Measurements from ENCODE around the gene MYCBPAP. TPM values are rescaled to one million over a fixed set of nuclear protein-coding genes. Genes with fewer than 3 reads are reported as not detected.
A peak's percentile ranks its signal among the peaks of the same experiment; 100 is the strongest.

MYCBPAP gene
- total RNA-seq, 1 experiment from 2014 or later: 0.19 TPM

- POLR2A ChIA-PET: interaction anchor here (0.6 to 1.8 kb wide), 2 partner anchors 8 to 243 kb away, joined by 4 read pairs; no protein-coding TSS in a partner anchor
- no peaks in the 10 kb centered on the region for H3K9me3 Mint-ChIP-seq (ENCODE audit: unreplicated experiment)
- H3K27ac Mint-ChIP-seq (ENCODE audit: low read depth, unreplicated experiment): no peak overlapping the region
- no peak for DNase-seq (ENCODE audit: unreplicated experiment)
- BruUV-seq (replicated peaks): no TSS peak
- H3K27me3 Mint-ChIP-seq (ENCODE audit: insufficient read depth, unreplicated experiment): no peaks in the 10 kb centered on the region
- no peak for TF ChIP-seq CTCF (IDR thresholded peaks at IDR 0.05; ENCODE audit: unreplicated experiment)
- no peak overlapping the region for H3K4me3 Mint-ChIP-seq (ENCODE audit: unreplicated experiment)
- no peaks in the 10 kb centered on the region for H3K36me3 Mint-ChIP-seq (ENCODE audit: insufficient read depth, unreplicated experiment)
- CTCF ChIA-PET: interaction anchor here (0.6 to 1.2 kb wide), 4 partner anchors 7 to 163 kb away, joined by 3 read pairs; partner anchors contain the start of gene RSAD1
- intact Hi-C loops (cut with micrococcal nuclease): no loop called here
- H3K4me1 Mint-ChIP-seq (ENCODE audit: insufficient read depth, unreplicated experiment): peaks cover 25% of the 10 kb centered on the region
Observed at GRCh38 chr17:50531428-50532025, 23.3 kb downstream of the MYCBPAP start.

- Mint-ChIP-seq H3K9me3 (ENCODE audit: unreplicated experiment) (no peaks in the 10 kb centered on the region), H3K27me3 (ENCODE audit: insufficient read depth, unreplicated experiment) (no peaks in the 10 kb centered on the region), H3K4me1 (ENCODE audit: insufficient read depth, unreplicated experiment) (peaks cover 25% of the 10 kb centered on the region), H3K36me3 (ENCODE audit: insufficient read depth, unreplicated experiment) (no peaks in the 10 kb centered on the region), H3K4me3 (ENCODE audit: unreplicated experiment) (peak within 1 kb of the TSS; percentile 67), H3K27ac (ENCODE audit: low read depth, unreplicated experiment) (no peak within 1 kb of the TSS)
- POLR2A ChIA-PET: interaction anchor here (1.6 to 1.8 kb wide), 2 partner anchors 9 to 45 kb away, joined by 4 to 6 read pairs; no protein-coding TSS in a partner anchor
- no TSS peak for BruUV-seq (replicated peaks)
- CTCF ChIA-PET: interaction anchor here (0.6 to 1.3 kb wide), 5 partner anchors 10 to 360 kb away, joined by 3 to 4 read pairs (median 3); no protein-coding TSS in a partner anchor
- intact Hi-C loops (cut with micrococcal nuclease): no loop called here
- TF ChIP-seq CTCF (IDR thresholded peaks at IDR 0.05; ENCODE audit: unreplicated experiment): no peak
- DNase-seq (ENCODE audit: unreplicated experiment): no peak
Observed at GRCh38 chr17:50532452-50533024, 24.3 kb downstream of the MYCBPAP start, which contains the start of gene EPN3. Gene EPN3 (plus strand): TSS chr17:50532735. CDS start chr17:50536557, 3,822 bp downstream.

GRCh38 chr17:50533185-50533584 lies 24.9 kb downstream of the MYCBPAP start:
- ChIA-PET CTCF (interaction anchor here (0.6 to 1.3 kb wide), 5 partner anchors 8 to 45 kb away, joined by 3 to 4 read pairs (median 3); no protein-coding TSS in a partner anchor), POLR2A (interaction anchor here (0.7 to 1.7 kb wide), 6 partner anchors 9 to 136 kb away, joined by 3 to 9 read pairs (median 4); partner anchors contain the start of gene LRRC59)
- DNase-seq (ENCODE audit: unreplicated experiment): no peak
- H3K27ac Mint-ChIP-seq (ENCODE audit: low read depth, unreplicated experiment): no peak overlapping the region
- no TSS peak for BruUV-seq (replicated peaks)
- H3K4me3 Mint-ChIP-seq (ENCODE audit: unreplicated experiment): peak overlapping the region; percentile 67
- H3K9me3 Mint-ChIP-seq (ENCODE audit: unreplicated experiment): no peaks in the 10 kb centered on the region
- TF ChIP-seq CTCF (IDR thresholded peaks at IDR 0.05; ENCODE audit: unreplicated experiment): no peak
- no peaks in the 10 kb centered on the region for H3K27me3 Mint-ChIP-seq (ENCODE audit: insufficient read depth, unreplicated experiment)
- H3K4me1 Mint-ChIP-seq (ENCODE audit: insufficient read depth, unreplicated experiment): peaks cover 25% of the 10 kb centered on the region
- H3K36me3 Mint-ChIP-seq (ENCODE audit: insufficient read depth, unreplicated experiment): no peaks in the 10 kb centered on the region
- intact Hi-C loops (cut with micrococcal nuclease): no loop called here

- no TSS peak for BruUV-seq (replicated peaks)
- POLR2A ChIA-PET: interaction anchor here (0.7 to 1.7 kb wide), 6 partner anchors 8 to 136 kb away, joined by 3 to 9 read pairs (median 4); partner anchors contain the start of gene LRRC59
- CTCF ChIA-PET: interaction anchor here (0.6 to 1.3 kb wide), 6 partner anchors 8 to 184 kb away, joined by 3 to 4 read pairs (median 3); no protein-coding TSS in a partner anchor
- Mint-ChIP-seq H3K27ac (ENCODE audit: low read depth, unreplicated experiment) (no peak overlapping the region), H3K4me3 (ENCODE audit: unreplicated experiment) (peak overlapping the region; percentile 67), H3K27me3 (ENCODE audit: insufficient read depth, unreplicated experiment) (no peaks in the 10 kb centered on the region), H3K36me3 (ENCODE audit: insufficient read depth, unreplicated experiment) (no peaks in the 10 kb centered on the region), H3K4me1 (ENCODE audit: insufficient read depth, unreplicated experiment) (peaks cover 25% of the 10 kb centered on the region), H3K9me3 (ENCODE audit: unreplicated experiment) (no peaks in the 10 kb centered on the region)
- intact Hi-C loops (cut with micrococcal nuclease): no loop called here
- TF ChIP-seq CTCF (IDR thresholded peaks at IDR 0.05; ENCODE audit: unreplicated experiment): no peak
- DNase-seq (ENCODE audit: unreplicated experiment): no peak
Observed at GRCh38 chr17:50533720-50534148, 25.5 kb downstream of the MYCBPAP start.

All from MCF 10A (cell line).